SK-N-SH (cell line): Measurements from ENCODE around the gene PDZD2. TPM values are rescaled to one million over a fixed set of nuclear protein-coding genes. Genes with fewer than 3 reads are reported as not detected.

Experiments used
- CTCF ChIA-PET: fragments of 300-600, 350-600 bp; formaldehyde crosslinking; extraction: SDS; loops from one replicate; lab custom pipeline; 2021; lab: Yijun Ruan, JAX
- POLR2A ChIA-PET: fragments of 350-600 bp; sonication (Branson Sonifier 250); formaldehyde crosslinking; extraction: SDS; loops from one replicate; lab custom pipeline; 2020; ENCODE audit warnings: antibody characterized with exemption, inconsistent platforms; lab: Yijun Ruan, JAX
- DNase-seq: peaks from one replicate; pipeline ENCODE4 v3.0.0; 2012
- H2AFZ ChIP-seq: fragments of 200-600 bp; sonication (generic); 2 replicates; pipeline ENCODE4 v1.8.1; 2016; ENCODE audit warnings: antibody characterized with exemption, mild to moderate bottlenecking, low read depth
- H3F3A ChIP-seq: fragments of 200-600 bp; sonication (generic); replicated peaks from 2 replicates; pipeline ENCODE3; 2016; ENCODE audit warnings: antibody characterized with exemption, mild to moderate bottlenecking; ENCODE audit not compliant: insufficient read depth
- H3K27ac ChIP-seq, 2 experiments: fragments of 200-500 bp in 1 of 2; fragments of 200-600 bp in 1 of 2; sonication (Bioruptor generic) in 1 of 2; sonication (generic), shearing (Covaris generic) in 1 of 2; 2 replicates each; pipeline versions ENCODE4 v1.5.1 to v1.6.1; 2014 to 2016; ENCODE audit warnings: low read depth in 2 of 2, inconsistent platforms in 1 of 2, low read length in 1 of 2, mild to moderate bottlenecking in 1 of 2, mixed read lengths in 1 of 2
- H3K27me3 ChIP-seq: fragments of 200-600 bp; sonication (generic), shearing (Covaris generic); 2 replicates; pipeline ENCODE4 v1.6.1; 2016; ENCODE audit warnings: mixed run types; ENCODE audit not compliant: insufficient read depth
- H3K36me3 ChIP-seq, 2 experiments: fragments of 200-500 bp in 1 of 2; fragments of 200-600 bp in 1 of 2; sonication (Bioruptor generic) in 1 of 2; sonication (generic) in 1 of 2; replicated peaks in 1 of 2; 2 replicates each; pipeline versions ENCODE3 to v1.5.1; 2014 to 2016; ENCODE audit warnings: low read length in 1 of 2, mild to moderate bottlenecking in 1 of 2; ENCODE audit not compliant: insufficient read depth in 2 of 2, control insufficient read depth in 1 of 2
- H3K4me1 ChIP-seq, 2 experiments: fragments of 200-500 bp in 1 of 2; fragments of 200-600 bp in 1 of 2; sonication (Bioruptor generic) in 1 of 2; sonication (generic), shearing (Covaris generic) in 1 of 2; 2 replicates each; pipeline versions ENCODE4 v1.5.1 to v1.6.1; 2014 to 2016; ENCODE audit warnings: low read depth in 1 of 2, low read length in 1 of 2, mixed run types in 1 of 2; ENCODE audit not compliant: insufficient read depth in 2 of 2, control insufficient read depth in 1 of 2
- H3K4me2 ChIP-seq: fragments of 200-600 bp; sonication (generic), shearing (Covaris generic); 2 replicates; pipeline ENCODE4 v1.6.1; 2017; ENCODE audit warnings: mixed run types
- H3K4me3 ChIP-seq, 2 experiments: fragments of 200-500 bp in 1 of 2; fragments of 200-600 bp in 1 of 2; sonication (Bioruptor generic) in 1 of 2; sonication (generic), shearing (Covaris generic) in 1 of 2; 2 replicates each; pipeline versions ENCODE4 v1.5.1 to v1.8.1; 2014 to 2016; ENCODE audit warnings: low read depth in 2 of 2, inconsistent platforms in 1 of 2, low read length in 1 of 2, mild to moderate bottlenecking in 1 of 2, mixed read lengths in 1 of 2, moderate library complexity in 1 of 2
- H3K79me2 ChIP-seq: fragments of 200-600 bp; sonication (generic); 2 replicates; pipeline ENCODE4 v1.8.1; 2017; ENCODE audit warnings: mild to moderate bottlenecking; ENCODE audit not compliant: insufficient read depth
- H3K9ac ChIP-seq: fragments of 200-600 bp; sonication (generic); 2 replicates; pipeline ENCODE4 v1.6.1; 2017; ENCODE audit warnings: mixed run types
- H3K9me2 ChIP-seq: fragments of 200-600 bp; sonication (generic); 2 replicates; pipeline ENCODE4 v1.6.1; 2017; ENCODE audit warnings: mixed run types
- H3K9me3 ChIP-seq: fragments of 200-600 bp; sonication (generic); 2 replicates; pipeline ENCODE4 v1.6.1; 2017; ENCODE audit warnings: mixed run types, mild to moderate bottlenecking, moderate library complexity
- H4K20me1 ChIP-seq: fragments of 200-600 bp; sonication (generic); 2 replicates; pipeline ENCODE4 v1.6.1; 2017; ENCODE audit warnings: mild to moderate bottlenecking, mixed run types; ENCODE audit not compliant: insufficient read depth
- CHD2 ChIP-seq: fragments of 150-350 bp; IDR thresholded peaks from 2 replicates; pipeline ENCODE4 v1.6.1; 2018; ENCODE audit warnings: low read length; ENCODE audit not compliant: partially characterized antibody
- CTCF ChIP-seq: fragments of 200-600 bp; sonication (generic); IDR thresholded peaks from 2 replicates; pipeline ENCODE4 v1.6.1; 2017; ENCODE audit warnings: antibody characterized with exemption, mild to moderate bottlenecking, moderate library complexity
- ELF1 ChIP-seq: IDR thresholded peaks from 2 replicates; pipeline ENCODE4 v1.4.0; 2012
- EZH2phosphoT487 ChIP-seq: fragments of 200-600 bp; sonication (generic); IDR thresholded peaks from 2 replicates; pipeline ENCODE4 v1.6.1; 2017; ENCODE audit warnings: low read depth, mixed run types, mild to moderate bottlenecking, antibody characterized with exemption, moderate library complexity, borderline replicate concordance
- FOSL2 ChIP-seq: IDR thresholded peaks from 2 replicates; pipeline ENCODE4 v1.4.0; 2012; ENCODE audit warnings: low read depth, mild to moderate bottlenecking, moderate library complexity, borderline replicate concordance
- FOXJ3 ChIP-seq: sonication (generic); formaldehyde crosslinking; IDR thresholded peaks from 2 replicates; pipeline ENCODE4 v1.5.1; 2020; ENCODE audit warnings: mild to moderate bottlenecking, missing genetic modification reagents
- GABPA ChIP-seq: IDR thresholded peaks from 2 replicates; pipeline ENCODE4 v1.4.0; 2012; ENCODE audit warnings: low read depth, mild to moderate bottlenecking
- GATA2 ChIP-seq: sonication (generic); formaldehyde crosslinking; IDR thresholded peaks from 2 replicates; pipeline ENCODE4 v1.5.0; 2020; ENCODE audit warnings: mild to moderate bottlenecking, missing genetic modification reagents
- IRF3 ChIP-seq: fragments of 150-350 bp; IDR thresholded peaks from 2 replicates; pipeline ENCODE4 v1.6.1; 2016; ENCODE audit warnings: mild to moderate bottlenecking, low read depth, low read length
- MAX ChIP-seq: IDR thresholded peaks from 2 replicates; pipeline ENCODE4 v1.4.0; 2012; ENCODE audit warnings: low read depth
- MXI1 ChIP-seq: IDR thresholded peaks from 2 replicates; pipeline ENCODE4 v1.6.1; 2012; ENCODE audit warnings: mild to moderate bottlenecking, low read depth, low read length, improper control_type of control experiment
- PBX3 ChIP-seq: IDR thresholded peaks from 2 replicates; pipeline ENCODE4; 2012
- POLR2AphosphoS5 ChIP-seq: IDR thresholded peaks from 2 replicates; pipeline ENCODE4 v1.6.1; 2012; ENCODE audit warnings: low read depth, low read length
- RAD21 ChIP-seq: IDR thresholded peaks from 2 replicates; pipeline ENCODE4 v1.6.1; 2012; ENCODE audit warnings: mild to moderate bottlenecking, low read length
- REST ChIP-seq: IDR thresholded peaks from 2 replicates; pipeline ENCODE4 v1.6.1; 2012; ENCODE audit warnings: mild to moderate bottlenecking, low read depth, low read length, moderate library complexity
- SMC3 ChIP-seq: IDR thresholded peaks from 2 replicates; pipeline ENCODE4 v1.6.1; 2012; ENCODE audit warnings: low read depth, low read length, improper control_type of control experiment
- TEAD4 ChIP-seq: IDR thresholded peaks from 2 replicates; pipeline ENCODE4 v1.4.0; 2012; ENCODE audit warnings: mild to moderate bottlenecking, borderline replicate concordance; ENCODE audit not compliant: insufficient read depth
- USF1 ChIP-seq: IDR thresholded peaks from 2 replicates; pipeline ENCODE4 v1.4.0; 2012; ENCODE audit warnings: low read depth, borderline replicate concordance
- USF2 ChIP-seq: fragments of 150-350 bp; IDR thresholded peaks from 2 replicates; pipeline ENCODE4 v1.6.1; 2017; ENCODE audit warnings: antibody characterized with exemption, low read length, low read depth, borderline replicate concordance
- ZBTB33 ChIP-seq: IDR thresholded peaks from 2 replicates; pipeline ENCODE4 v1.4.0; 2012; ENCODE audit warnings: low read depth, borderline replicate concordance
- WGBS: methylation state at CpG from one replicate; pipeline ENCODE4 v1.1.6; 2017; ENCODE audit warnings: low lambda C conversion rate; 5-methylcytosine and 5-hydroxymethylcytosine counted together
- polyA plus RNA-seq, 3 experiments: library from polyadenylated mRNA; depleted of rRNA; stranded (reverse); fragments of >200 nt; gene quantifications; 2 replicates each; pipeline ENCODE4 v1.2.3, GENCODE V29; 2012

PDZD2 gene
- polyA plus RNA-seq, 1 of the 3 experiments (the other 2 are of a cell fraction): 0.13 TPM

GRCh38 chr5:31966936-31967335 is 328.0 kb downstream of the PDZD2 start:
- no peak for DNase-seq

More at GRCh38 chr5:31966936-31967335, 328.0 kb downstream of the PDZD2 start:
- H3K27ac ChIP-seq: no peak overlapping the region
- H3K9me3 ChIP-seq: no peaks in the 10 kb centered on the region
- H4K20me1 ChIP-seq: no peaks in the 10 kb centered on the region
- WGBS: 72% methylated on average over 5 of the region's 5 CpGs
- no peak overlapping the region for H3K9ac ChIP-seq
- TF ChIP-seq GABPA (no peak), USF1 (no peak), USF2 (no peak), IRF3 (no peak), ZBTB33 (no peak), ELF1 (no peak), CTCF (no peak), TEAD4 (no peak), MAX (no peak), RAD21 (no peak), REST (no peak), FOXJ3 (no peak), GATA2 (CRISPR knock-in tag) (no peak), FOSL2 (no peak), CHD2 (no peak), EZH2phosphoT487 (no peak), MXI1 (no peak), SMC3 (no peak), POLR2AphosphoS5 (no peak), PBX3 (no peak)
- TF ChIP-seq, all 33 proteins: peak for 0
- peaks cover 5% of the 10 kb centered on the region; the same call in 1 of the 2 replicates for H3K27me3 ChIP-seq
- H3K36me3 ChIP-seq: no peaks in the 10 kb centered on the region
- H3K4me1 ChIP-seq: peaks cover 0 to 18% of the 10 kb centered on the region in 2 experiments; a peak in 1 of 4 replicates
- CTCF ChIA-PET: interaction anchor here (0.8 to 0.9 kb wide), 2 partner anchors 37 to 110 kb away, joined by 3 to 4 read pairs; no protein-coding TSS in a partner anchor
- H3K9me2 ChIP-seq: no peaks in the 10 kb centered on the region
- H3F3A ChIP-seq: no peaks in the 10 kb centered on the region
- no peak overlapping the region for H3K4me2 ChIP-seq
- no peaks in the 10 kb centered on the region for H3K79me2 ChIP-seq
- no peak overlapping the region for H3K4me3 ChIP-seq
- POLR2A ChIA-PET: no interaction called here
- no peak overlapping the region for H2AFZ ChIP-seq
